Measurements from ENCODE around the gene ZBED4.

GRCh38 chr22:49936018-49936972 lies 82.7 kb downstream of the ZBED4 start:
- TF ChIP-seq EZH2phosphoT487 (IDR thresholded peaks at IDR 0.05; ENCODE audit: low read length) = no peak
- TF ChIP-seq CTCF (IDR thresholded peaks at IDR 0.05; ENCODE audit: low read length) = no peak
- TF ChIP-seq EZH2 (optimal IDR thresholded peaks at IDR 0.05; ENCODE audit: low read depth, low read length) = no peak
